MM.1S (cell line): ENCODE results near the gene PIK3R1.
"Not testable (repeated sequence)": the region's sequence is repeated elsewhere in the genome, so short reads cannot be mapped to it uniquely, and the experiment has no call there.

Source experiments
- DNase-seq: peaks from one replicate; pipeline ENCODE4 v3.0.0-alpha.2; 2015
- H2AFZ ChIP-seq: fragments of 300-600 bp; sonication (generic); 2 replicates; pipeline ENCODE4 v1.6.0; 2016; ENCODE audit warnings: antibody characterized with exemption, low read length
- H3F3A ChIP-seq: fragments of 300-600 bp; sonication (generic); 2 replicates; pipeline ENCODE4 v1.6.1; 2016; ENCODE audit warnings: mild to moderate bottlenecking, antibody characterized with exemption, low read length, moderate library complexity, mixed read lengths; ENCODE audit not compliant: insufficient read depth
- H3K27ac ChIP-seq: fragments of 300-600 bp; sonication (generic); 2 replicates; pipeline ENCODE4 v1.5.1; 2016; ENCODE audit warnings: mild to moderate bottlenecking, low read length
- H3K27me3 ChIP-seq: fragments of 300-600 bp; sonication (generic); replicated peaks from 2 replicates; pipeline ENCODE4 v1.6.0; 2016; ENCODE audit warnings: low read length; ENCODE audit not compliant: insufficient read depth
- H3K36me3 ChIP-seq: fragments of 300-600 bp; sonication (generic); replicated peaks from 2 replicates; pipeline ENCODE4 v1.6.1; 2016; ENCODE audit warnings: mild to moderate bottlenecking, low read length, mixed read lengths; ENCODE audit not compliant: insufficient read depth
- H3K4me1 ChIP-seq: fragments of 300-600 bp; sonication (generic); 2 replicates; pipeline ENCODE4 v1.6.1; 2016; ENCODE audit warnings: low read length, mixed read lengths
- H3K4me2 ChIP-seq: fragments of 300-600 bp; sonication (generic); 2 replicates; pipeline ENCODE4 v1.6.0; 2016; ENCODE audit warnings: low read depth, low read length
- H3K4me3 ChIP-seq: fragments of 300-600 bp; sonication (generic); 2 replicates; pipeline ENCODE4 v1.5.1; 2016; ENCODE audit warnings: low read length, mixed read lengths
- H3K79me2 ChIP-seq: fragments of 300-600 bp; sonication (generic); 2 replicates; pipeline ENCODE4 v1.6.1; 2016; ENCODE audit warnings: mixed run types, low read length, mixed read lengths
- H3K9ac ChIP-seq: fragments of 300-600 bp; sonication (generic); 2 replicates; pipeline ENCODE4 v1.6.1; 2016; ENCODE audit warnings: low read length, mixed read lengths
- H3K9me2 ChIP-seq: fragments of 300-600 bp; sonication (generic); replicated peaks from 2 replicates; pipeline ENCODE4 v1.6.1; 2016; ENCODE audit warnings: mild to moderate bottlenecking, low read length, mixed read lengths; ENCODE audit not compliant: insufficient read depth
- H3K9me3 ChIP-seq: fragments of 300-600 bp; sonication (generic); replicated peaks from 2 replicates; pipeline ENCODE4 v1.6.1; 2016; ENCODE audit warnings: mild to moderate bottlenecking, low read length, mixed read lengths; ENCODE audit not compliant: insufficient read depth
- H4K20me1 ChIP-seq: fragments of 300-600 bp; sonication (generic); 2 replicates; pipeline ENCODE4 v1.6.1; 2016; ENCODE audit warnings: mild to moderate bottlenecking, low read length, moderate library complexity, mixed read lengths; ENCODE audit not compliant: insufficient read depth
- EZH2 ChIP-seq: fragments of 300-600 bp; sonication (generic); optimal IDR thresholded peaks from 2 replicates; pipeline ENCODE3; 2017; ENCODE audit warnings: low read depth, mild to moderate bottlenecking, antibody characterized with exemption, low read length, mixed read lengths
- EZH2phosphoT487 ChIP-seq: fragments of 300-600 bp; sonication (generic); IDR thresholded peaks from 2 replicates; pipeline ENCODE4 v1.6.1; 2018; ENCODE audit warnings: antibody characterized with exemption, low read length
- TF ChIP-seq, protein P1 (sequence below): fragments of 300-600 bp; sonication (generic); IDR thresholded peaks from 2 replicates; pipeline ENCODE4 v1.5.1; 2016; ENCODE audit warnings: antibody characterized with exemption, low read length, mixed read lengths

Gene PIK3R1

DNA sequence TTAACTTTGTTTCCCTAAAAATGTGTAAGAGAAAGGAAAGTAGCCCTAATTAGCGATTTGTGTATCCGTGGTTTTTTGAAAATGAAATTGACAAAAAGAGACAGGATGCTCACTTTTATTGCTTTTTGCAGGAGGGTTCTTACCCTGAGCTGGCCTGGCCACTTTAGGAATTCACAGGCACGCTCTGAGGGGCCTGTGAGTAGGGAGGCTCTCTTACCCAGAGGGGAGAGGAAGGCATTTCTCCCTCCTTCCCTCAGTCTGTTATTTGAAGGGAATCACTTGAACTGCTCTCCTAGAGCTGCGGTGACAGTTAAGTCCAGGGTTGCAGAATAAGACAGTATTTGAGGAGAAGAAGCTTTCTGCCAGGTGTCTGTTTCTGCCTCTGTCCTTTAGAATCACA, 16.7 kb downstream of the PIK3R1 start:
- Histone ChIP-seq H3K9me3 (no peaks in the 10 kb centered on the region), H2AFZ (no peak overlapping the region), H3F3A (no peaks in the 10 kb centered on the region), H3K36me3 (0 out of 2 replicates have a peak, but pooled peaks cover 2% of the 10 kb centered on the region), H3K9ac (no peak overlapping the region), H3K4me2 (no peak overlapping the region), H4K20me1 (no peaks in the 10 kb centered on the region), H3K27ac (no peak overlapping the region), H3K9me2 (no peaks in the 10 kb centered on the region), H3K4me1 (no peaks in the 10 kb centered on the region), H3K4me3 (no peak overlapping the region), H3K27me3 (no peaks in the 10 kb centered on the region), H3K79me2 (peaks cover 31% of the 10 kb centered on the region)
- DNase-seq, result no peak
- TF ChIP-seq, protein P1, sequence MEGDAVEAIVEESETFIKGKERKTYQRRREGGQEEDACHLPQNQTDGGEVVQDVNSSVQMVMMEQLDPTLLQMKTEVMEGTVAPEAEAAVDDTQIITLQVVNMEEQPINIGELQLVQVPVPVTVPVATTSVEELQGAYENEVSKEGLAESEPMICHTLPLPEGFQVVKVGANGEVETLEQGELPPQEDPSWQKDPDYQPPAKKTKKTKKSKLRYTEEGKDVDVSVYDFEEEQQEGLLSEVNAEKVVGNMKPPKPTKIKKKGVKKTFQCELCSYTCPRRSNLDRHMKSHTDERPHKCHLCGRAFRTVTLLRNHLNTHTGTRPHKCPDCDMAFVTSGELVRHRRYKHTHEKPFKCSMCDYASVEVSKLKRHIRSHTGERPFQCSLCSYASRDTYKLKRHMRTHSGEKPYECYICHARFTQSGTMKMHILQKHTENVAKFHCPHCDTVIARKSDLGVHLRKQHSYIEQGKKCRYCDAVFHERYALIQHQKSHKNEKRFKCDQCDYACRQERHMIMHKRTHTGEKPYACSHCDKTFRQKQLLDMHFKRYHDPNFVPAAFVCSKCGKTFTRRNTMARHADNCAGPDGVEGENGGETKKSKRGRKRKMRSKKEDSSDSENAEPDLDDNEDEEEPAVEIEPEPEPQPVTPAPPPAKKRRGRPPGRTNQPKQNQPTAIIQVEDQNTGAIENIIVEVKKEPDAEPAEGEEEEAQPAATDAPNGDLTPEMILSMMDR, result no peak
- TF ChIP-seq EZH2 (no peak), EZH2phosphoT487 (no peak)

- no peaks in the 10 kb centered on the region for H3K27me3 ChIP-seq
- no peaks in the 10 kb centered on the region for H3K9me2 ChIP-seq
- no peaks in the 10 kb centered on the region for H3K4me1 ChIP-seq
- peaks cover 31% of the 10 kb centered on the region for H3K79me2 ChIP-seq
- H3K4me3 ChIP-seq, result no peak overlapping the region
- no peaks in the 10 kb centered on the region for H3K36me3 ChIP-seq
- no peak overlapping the region for H3K27ac ChIP-seq
- no peak for DNase-seq
- no peaks in the 10 kb centered on the region for H3F3A ChIP-seq
- TF ChIP-seq EZH2 (no peak), EZH2phosphoT487 (no peak)
- TF ChIP-seq, protein P1, result no peak
- H3K4me2 ChIP-seq, result no peak overlapping the region
- no peaks in the 10 kb centered on the region for H3K9me3 ChIP-seq
- H4K20me1 ChIP-seq, result no peaks in the 10 kb centered on the region
- H2AFZ ChIP-seq, result no peak overlapping the region
- no peak overlapping the region for H3K9ac ChIP-seq
Measured at GRCh38 chr5:68233075-68233474, 17.5 kb downstream of the PIK3R1 start.

GRCh38 chr5:68235229-68235628, 19.7 kb downstream of the PIK3R1 start:
- not testable (repeated sequence) for H3K9me2 ChIP-seq, H4K20me1 ChIP-seq, H3K4me3 ChIP-seq, H3K27ac ChIP-seq, H3F3A ChIP-seq, DNase-seq, H3K4me2 ChIP-seq, H3K36me3 ChIP-seq, H3K9me3 ChIP-seq, H2AFZ ChIP-seq, H3K4me1 ChIP-seq, H3K27me3 ChIP-seq, H3K9ac ChIP-seq
- peaks cover 20% of the 10 kb centered on the region; the same call in 1 of the 2 replicates for H3K79me2 ChIP-seq

GRCh38 chr5:68237715-68238114, 22.2 kb downstream of the PIK3R1 start:
- no peaks in the 10 kb centered on the region for H3K36me3 ChIP-seq
- no peak overlapping the region for H3K27ac ChIP-seq
- H3K4me3 ChIP-seq, result no peak overlapping the region
- no peak for TF ChIP-seq EZH2
- TF ChIP-seq, protein P1, result no peak
- TF ChIP-seq EZH2phosphoT487, result no peak
- no peak overlapping the region for H2AFZ ChIP-seq
- no peaks in the 10 kb centered on the region for H3K4me1 ChIP-seq
- no peak for DNase-seq
- H4K20me1 ChIP-seq, result no peaks in the 10 kb centered on the region
- no peak overlapping the region for H3K4me2 ChIP-seq
- H3K9ac ChIP-seq, result no peak overlapping the region
- no peaks in the 10 kb centered on the region for H3K9me2 ChIP-seq
- no peaks in the 10 kb centered on the region for H3K27me3 ChIP-seq
- 0 out of 2 replicates have a peak, but pooled peaks cover 8% of the 10 kb centered on the region for H3K79me2 ChIP-seq
- H3K9me3 ChIP-seq, result no peaks in the 10 kb centered on the region
- H3F3A ChIP-seq, result no peaks in the 10 kb centered on the region
